HG02884 (cell line): ENCODE results near the gene ANKRA2.

ENCODE experiments used
- ATAC-seq: cut with Tn5 transposase; IDR thresholded peaks from one replicate; pipeline ENCODE4 v1.9.1; 2021; ENCODE audit warnings: mild to moderate bottlenecking, moderate library complexity; ENCODE audit not compliant: unreplicated experiment

The ANKRA2 gene

GRCh38 chr5:73565139-73565968, at the start of gene ANKRA2, which contains the start of gene UTP15:
Gene ANKRA2, minus strand, starts transcription at chr5:73565639. Its CDS starts 2,758 bp downstream, at chr5:73562881.
Gene UTP15, plus strand, starts transcription at chr5:73565743. Its CDS starts 1,602 bp downstream, at chr5:73567345.
- peak; percentile 95 for ATAC-seq

GRCh38 chr5:73615085-73615484, 49.6 kb upstream of the ANKRA2 start:
- no peak for ATAC-seq

- ATAC-seq: no peak
Observed at GRCh38 chr5:73612799-73613198, 47.4 kb upstream of the ANKRA2 start.

- ATAC-seq: no peak
Observed at GRCh38 chr5:73607228-73607627, 41.8 kb upstream of the ANKRA2 start.

GRCh38 chr5:73606206-73606753, 40.8 kb upstream of the ANKRA2 start:
- no peak for ATAC-seq

GRCh38 chr5:73605223-73606087, 40.0 kb upstream of the ANKRA2 start:
- no peak for ATAC-seq

- ATAC-seq: no peak
Observed at GRCh38 chr5:73603998-73604397, 38.6 kb upstream of the ANKRA2 start.

GRCh38 chr5:73599380-73599779, 33.9 kb upstream of the ANKRA2 start:
- ATAC-seq: no peak

- ATAC-seq: no peak
Observed at GRCh38 chr5:73596705-73597328, 31.4 kb upstream of the ANKRA2 start.

GRCh38 chr5:73592551-73592950, 27.1 kb upstream of the ANKRA2 start:
- no peak for ATAC-seq

- ATAC-seq: no peak
Observed at GRCh38 chr5:73591698-73592501, 26.5 kb upstream of the ANKRA2 start.

GRCh38 chr5:73591102-73591695, 25.8 kb upstream of the ANKRA2 start:
- peak; percentile 63 for ATAC-seq

GRCh38 chr5:73587923-73588322, 22.5 kb upstream of the ANKRA2 start:
- peak; percentile 61 for ATAC-seq

- no peak for ATAC-seq
Observed at GRCh38 chr5:73582285-73583145, 17.1 kb upstream of the ANKRA2 start.

- ATAC-seq: peak; percentile 29
Observed at GRCh38 chr5:73565969-73566547, 619 bp upstream of the ANKRA2 start.

GRCh38 chr5:73564675-73565074, 764 bp downstream of the ANKRA2 start:
- no peak for ATAC-seq

GRCh38 chr5:73564018-73564417, 1.4 kb downstream of the ANKRA2 start:
- no peak for ATAC-seq

GRCh38 chr5:73558950-73559349, 6.5 kb downstream of the ANKRA2 start:
- ATAC-seq: no peak
